ENCODE data around the gene TEF.
A peak's percentile ranks its signal among the peaks of the same experiment; 100 is the strongest.
"Not testable (repeated sequence)": the region's sequence is repeated elsewhere in the genome, so short reads cannot be mapped to it uniquely, and the experiment has no call there.

TEF gene

DNA sequence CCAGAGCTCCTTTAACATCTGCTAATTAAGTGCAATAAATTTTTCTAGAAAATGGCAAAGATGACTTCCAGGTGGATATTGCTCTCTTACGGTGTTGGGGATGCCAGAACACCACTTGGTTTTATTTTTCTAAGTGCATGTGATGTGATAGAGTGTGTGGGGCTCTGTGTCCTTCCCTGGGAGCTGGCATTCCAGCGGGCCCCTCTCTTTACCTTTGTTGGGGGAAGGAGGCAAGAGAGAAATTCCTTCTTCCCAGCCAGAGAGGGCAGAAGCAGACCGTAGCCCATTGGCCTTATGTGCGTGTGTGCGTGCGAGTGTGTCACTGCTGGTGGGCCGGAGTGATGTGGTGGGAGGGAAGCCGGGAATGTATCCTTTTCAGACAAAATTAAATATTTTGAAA, 17.2 kb downstream of the TEF start:
- no peak overlapping the region for H3K27ac ChIP-seq
- TF ChIP-seq ZFX (IDR thresholded peaks at IDR 0.05) = no peak
- TF ChIP-seq, protein P1, sequence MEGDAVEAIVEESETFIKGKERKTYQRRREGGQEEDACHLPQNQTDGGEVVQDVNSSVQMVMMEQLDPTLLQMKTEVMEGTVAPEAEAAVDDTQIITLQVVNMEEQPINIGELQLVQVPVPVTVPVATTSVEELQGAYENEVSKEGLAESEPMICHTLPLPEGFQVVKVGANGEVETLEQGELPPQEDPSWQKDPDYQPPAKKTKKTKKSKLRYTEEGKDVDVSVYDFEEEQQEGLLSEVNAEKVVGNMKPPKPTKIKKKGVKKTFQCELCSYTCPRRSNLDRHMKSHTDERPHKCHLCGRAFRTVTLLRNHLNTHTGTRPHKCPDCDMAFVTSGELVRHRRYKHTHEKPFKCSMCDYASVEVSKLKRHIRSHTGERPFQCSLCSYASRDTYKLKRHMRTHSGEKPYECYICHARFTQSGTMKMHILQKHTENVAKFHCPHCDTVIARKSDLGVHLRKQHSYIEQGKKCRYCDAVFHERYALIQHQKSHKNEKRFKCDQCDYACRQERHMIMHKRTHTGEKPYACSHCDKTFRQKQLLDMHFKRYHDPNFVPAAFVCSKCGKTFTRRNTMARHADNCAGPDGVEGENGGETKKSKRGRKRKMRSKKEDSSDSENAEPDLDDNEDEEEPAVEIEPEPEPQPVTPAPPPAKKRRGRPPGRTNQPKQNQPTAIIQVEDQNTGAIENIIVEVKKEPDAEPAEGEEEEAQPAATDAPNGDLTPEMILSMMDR (conservative IDR thresholded peaks at IDR 0.05) = no peak

DNA sequence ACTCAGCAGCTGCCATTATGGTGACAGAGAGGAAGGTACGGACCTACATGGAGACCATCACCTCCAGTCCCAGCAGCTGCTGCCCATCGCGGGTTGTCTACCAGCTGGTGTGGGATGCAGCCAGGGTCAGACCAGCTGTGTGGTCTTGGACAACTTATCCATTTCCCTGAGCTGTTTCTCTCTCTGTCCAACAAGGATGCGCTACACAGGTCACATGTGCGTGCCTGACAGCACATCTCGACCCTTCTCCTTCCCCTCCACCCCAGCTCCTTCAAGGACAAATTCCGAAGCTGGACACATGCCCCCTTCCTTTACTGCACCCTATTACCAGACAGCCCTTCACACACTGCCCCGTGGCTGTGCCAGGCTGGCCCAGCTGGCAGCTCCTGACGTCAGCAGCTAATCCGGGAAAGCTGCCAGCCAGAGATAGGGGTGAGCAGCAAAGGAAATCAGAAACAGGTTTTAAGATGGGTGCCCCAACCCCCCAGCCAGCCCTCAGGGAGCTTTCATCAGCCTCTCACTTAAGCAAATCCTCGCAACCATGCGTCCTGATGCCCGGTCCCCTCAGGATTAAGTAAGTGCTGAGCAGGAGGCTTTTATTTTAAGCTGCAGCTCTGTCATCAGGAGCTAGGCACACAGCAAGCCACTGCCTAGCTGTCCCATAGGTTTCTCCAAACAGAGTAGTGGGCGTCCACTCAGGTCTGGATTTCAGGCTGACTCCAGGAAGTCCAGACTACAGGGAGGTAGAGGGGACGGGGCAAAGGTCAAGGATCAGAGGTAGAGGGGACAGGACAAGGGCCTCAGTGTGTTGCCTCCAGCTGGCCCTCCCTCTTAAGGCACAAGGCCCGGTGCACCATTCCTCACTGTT, 20.3 kb downstream of the TEF start:
- H3K27ac ChIP-seq = peak overlapping the region; percentile 6
- TF ChIP-seq, protein P1 (conservative IDR thresholded peaks at IDR 0.05) = no peak
- TF ChIP-seq ZFX (IDR thresholded peaks at IDR 0.05) = no peak

DNA sequence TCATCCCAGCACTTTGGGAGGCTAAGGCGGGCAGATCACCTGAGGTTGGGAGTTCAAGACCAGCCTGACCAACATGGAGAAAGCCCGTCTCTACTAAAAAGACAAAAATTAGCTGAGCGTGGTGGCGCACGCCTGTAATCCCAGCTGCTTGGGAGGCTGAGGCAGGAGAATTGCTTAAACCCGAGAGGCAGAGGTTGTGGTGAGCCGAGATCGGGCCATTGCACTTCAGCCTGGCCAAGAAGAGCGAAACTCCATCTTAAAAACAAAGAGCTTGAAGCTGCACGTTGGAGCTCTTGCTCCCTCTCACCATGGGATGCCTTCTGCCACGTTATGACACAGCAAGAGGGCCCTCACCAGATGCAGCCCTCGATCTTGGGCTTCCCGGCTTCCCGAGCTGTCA, 21.1 kb downstream of the TEF start:
- H3K27ac ChIP-seq = not testable (repeated sequence)

DNA sequence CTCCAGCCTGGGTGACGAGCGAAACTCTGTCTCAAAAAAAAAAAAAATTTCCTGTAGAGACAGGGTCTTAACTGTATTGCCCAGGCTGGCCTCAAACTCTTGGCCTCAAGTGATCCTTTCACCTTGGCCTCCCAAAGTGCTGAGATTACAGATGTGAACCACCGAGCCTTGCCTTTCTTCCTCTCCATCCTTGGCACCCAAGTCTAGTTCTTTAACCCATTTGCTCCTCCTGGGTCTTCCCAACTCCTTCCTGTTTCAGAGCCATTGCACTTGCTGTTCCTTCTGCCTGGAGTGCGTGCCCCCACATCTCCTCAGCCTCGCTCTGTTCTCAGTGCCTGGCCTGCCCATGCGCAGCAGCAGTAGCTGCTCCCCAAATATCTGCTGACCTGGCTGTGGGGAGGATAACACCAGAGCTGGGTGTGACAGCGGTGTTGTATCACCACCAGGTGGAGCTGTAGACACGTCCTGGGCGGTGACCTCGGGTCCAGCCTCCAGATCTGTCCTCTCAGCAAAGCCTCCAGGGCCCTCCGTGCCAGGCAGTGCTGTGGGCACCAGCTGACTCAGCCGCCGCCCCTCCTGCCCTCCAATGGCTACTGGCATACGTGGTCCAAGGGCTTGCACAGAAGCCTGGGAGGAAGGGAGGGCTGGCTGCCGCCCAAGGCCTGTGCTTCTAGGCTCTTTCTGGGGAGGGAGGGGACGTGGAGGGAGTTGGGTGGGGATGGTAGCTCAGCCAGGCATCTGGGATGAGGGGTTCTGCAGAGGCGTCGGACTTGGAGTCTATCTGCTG, 22.0 kb downstream of the TEF start:
- H3K27ac ChIP-seq = no peak overlapping the region
- TF ChIP-seq ZFX (IDR thresholded peaks at IDR 0.05) = no peak
- TF ChIP-seq, protein P1 (conservative IDR thresholded peaks at IDR 0.05) = peak; percentile 98

DNA sequence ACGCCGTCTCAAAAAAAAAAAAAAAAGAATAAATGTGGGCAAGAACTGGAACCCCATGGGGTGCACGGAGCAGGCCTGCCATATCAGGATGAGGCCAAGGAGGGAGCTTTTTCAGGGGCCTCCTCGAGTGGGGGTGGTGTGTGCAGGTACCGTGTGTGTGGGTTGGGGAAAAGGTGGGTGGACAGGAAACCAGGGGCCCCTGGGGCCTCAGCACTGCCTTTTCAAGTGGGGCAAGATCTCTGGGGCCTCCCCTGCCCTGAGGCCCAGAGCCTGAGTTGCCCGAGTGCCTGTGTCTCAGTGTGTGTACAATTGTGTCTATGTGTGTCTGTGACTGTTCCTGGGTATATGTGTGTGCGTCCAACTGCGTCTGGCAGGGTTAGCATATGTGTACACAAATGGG, 23.8 kb downstream of the TEF start:
- no peak overlapping the region for H3K27ac ChIP-seq
- TF ChIP-seq, protein P1 (conservative IDR thresholded peaks at IDR 0.05) = no peak
- TF ChIP-seq ZFX (IDR thresholded peaks at IDR 0.05) = no peak

DNA sequence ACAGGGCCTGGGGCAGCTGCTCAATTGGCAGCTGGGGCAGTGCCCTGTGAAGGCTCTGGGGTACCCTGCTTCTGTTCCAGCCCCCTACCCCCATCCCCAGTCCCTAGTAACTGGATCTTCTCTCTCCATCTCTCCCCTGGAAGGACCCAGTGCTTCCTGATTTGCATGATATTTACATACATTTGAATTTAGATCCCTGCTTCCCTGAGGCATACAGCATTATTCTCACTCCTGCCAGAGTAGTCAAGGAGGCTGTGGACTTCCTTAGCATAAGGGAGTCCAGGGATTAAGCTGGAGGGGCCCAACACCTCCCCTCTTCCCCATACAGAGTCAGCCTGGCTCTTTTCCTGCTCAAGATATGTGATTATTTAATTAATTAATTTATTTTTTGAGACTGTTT, 24.7 kb downstream of the TEF start:
- no peak overlapping the region for H3K27ac ChIP-seq
- TF ChIP-seq, protein P1 (conservative IDR thresholded peaks at IDR 0.05) = no peak
- TF ChIP-seq ZFX (IDR thresholded peaks at IDR 0.05) = no peak

DNA sequence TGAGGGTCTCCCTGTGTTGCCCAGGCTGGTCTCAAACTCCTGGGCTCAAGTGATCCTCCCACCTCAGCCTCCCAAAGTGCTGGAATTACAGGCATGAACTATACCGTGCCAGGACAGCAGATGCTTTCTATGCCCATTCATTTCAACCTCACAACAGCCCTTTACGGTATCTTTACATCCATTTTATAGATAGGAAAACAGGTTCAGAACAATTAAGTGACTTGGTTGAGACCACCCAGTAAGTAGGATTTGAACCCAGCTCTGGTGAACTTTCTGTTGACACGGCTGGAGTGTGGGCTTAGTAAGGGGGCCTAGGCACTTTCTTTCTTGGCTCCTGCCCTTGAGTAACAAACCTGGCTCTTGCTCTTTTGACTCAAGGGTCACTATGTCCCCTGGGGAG, 25.7 kb downstream of the TEF start:
- no peak for TF ChIP-seq ZFX (IDR thresholded peaks at IDR 0.05)
- TF ChIP-seq, protein P1 (conservative IDR thresholded peaks at IDR 0.05) = no peak
- no peak overlapping the region for H3K27ac ChIP-seq
